WTC11 (cell line): Measurements from ENCODE around the gene BMPR1B.

ENCODE experiments used
- ATF1 ChIP-seq: sonication (generic); formaldehyde crosslinking; IDR thresholded peaks from 2 replicates; pipeline ENCODE4 v1.8.1; 2023; ENCODE audit warnings: mild to moderate bottlenecking, moderate library complexity, missing genetic modification reagents
- ATF3 ChIP-seq: sonication (generic); formaldehyde crosslinking; conservative IDR thresholded peaks from 2 replicates; pipeline ENCODE4 v1.8.1; 2022; ENCODE audit warnings: mild to moderate bottlenecking, missing genetic modification reagents
- CTCF ChIP-seq: fragments of 200-600 bp; IDR thresholded peaks from 2 replicates; pipeline ENCODE4 v1.8.0; 2022; ENCODE audit warnings: antibody characterized with exemption
- FOXJ3 ChIP-seq: sonication (generic); formaldehyde crosslinking; IDR thresholded peaks from 2 replicates; pipeline ENCODE4 v1.9.0; 2021; ENCODE audit warnings: missing genetic modification reagents, mild to moderate bottlenecking, borderline replicate concordance
- GTF2I ChIP-seq: fragments of 250-450 bp; sonication (Bioruptor Pico); conservative IDR thresholded peaks from 2 replicates; pipeline ENCODE4 v1.4.0; 2021; ENCODE audit warnings: mild to moderate bottlenecking
- IRF1 ChIP-seq: sonication (generic); formaldehyde crosslinking; IDR thresholded peaks from 2 replicates; pipeline ENCODE4 v1.8.0; 2023; ENCODE audit warnings: missing genetic modification reagents
- MAX ChIP-seq: sonication (generic); formaldehyde crosslinking; IDR thresholded peaks from 2 replicates; pipeline ENCODE4 v1.8.0; 2022; ENCODE audit warnings: mild to moderate bottlenecking, missing genetic modification reagents
- NR3C1 ChIP-seq: sonication (generic); formaldehyde crosslinking; conservative IDR thresholded peaks from 2 replicates; pipeline ENCODE4 v1.8.1; 2023; ENCODE audit warnings: low read depth, mild to moderate bottlenecking, missing genetic modification reagents
- PRRX2 ChIP-seq: fragments of 250-450 bp; sonication (Bioruptor Pico); IDR thresholded peaks from 2 replicates; pipeline ENCODE4 v1.8.0; 2021; ENCODE audit warnings: mild to moderate bottlenecking
- ZNF121 ChIP-seq: sonication (generic); formaldehyde crosslinking; IDR thresholded peaks from 2 replicates; pipeline ENCODE4 v1.8.0; 2023; ENCODE audit warnings: missing genetic modification reagents

- TF ChIP-seq ATF3 (no peak), ZNF121 (CRISPR knock-in tag) (no peak), MAX (CRISPR knock-in tag) (no peak), IRF1 (no peak), CTCF (no peak), GTF2I (CRISPR knock-in tag) (no peak), FOXJ3 (CRISPR knock-in tag) (no peak), NR3C1 (no peak), ATF1 (CRISPR knock-in tag) (no peak), PRRX2 (no peak)
Observed at GRCh38 chr4:94979621-94980020, 221.9 kb downstream of the BMPR1B start.
